Keratinocyte (primary cell): ENCODE measurements around the gene SNX3. TPM values are rescaled to one million over a fixed set of nuclear protein-coding genes. Genes with fewer than 3 reads are reported as not detected.

ENCODE experiments used
- DNase-seq: peaks from one replicate; pipeline ENCODE4 v3.0.0-alpha.2; 2011; ENCODE audit warnings: low read depth, missing footprints, low spot score
- FAIRE-seq: peaks from 2 replicates; lab custom pipeline; 2011; peaks lifted over from hg19 to GRCh38; lab: Jason Lieb, UNC
- H2AFZ ChIP-seq: 2 replicates; pipeline ENCODE4 v1.6.0; 2012; ENCODE audit warnings: low read length, control low read depth, inconsistent platforms; ENCODE audit not compliant: control insufficient read depth
- H3K27ac ChIP-seq: 2 replicates; pipeline ENCODE4 v1.5.1; 2011; ENCODE audit warnings: low read length; ENCODE audit not compliant: control insufficient read depth, insufficient read depth
- H3K27me3 ChIP-seq: 3 replicates; pipeline ENCODE4 v1.6.0; 2011; ENCODE audit warnings: low read length; ENCODE audit not compliant: control insufficient read depth, insufficient read depth; ENCODE audit errors: extremely low read depth
- H3K36me3 ChIP-seq, 2 experiments: 2 replicates in 1 of 2; 3 replicates in 1 of 2; pipeline ENCODE4 v1.5.1; 2011; ENCODE audit warnings: low read length in 2 of 2, mild to moderate bottlenecking in 1 of 2; ENCODE audit not compliant: control insufficient read depth in 2 of 2, insufficient read depth in 2 of 2; ENCODE audit errors: extremely low read depth in 1 of 2
- H3K4me1 ChIP-seq: 3 replicates; pipeline ENCODE4 v1.5.1; 2011; ENCODE audit warnings: low read length; ENCODE audit not compliant: control insufficient read depth, insufficient read depth; ENCODE audit errors: extremely low read depth
- H3K4me2 ChIP-seq: 3 replicates; pipeline ENCODE4 v1.6.0; 2011; ENCODE audit warnings: low read depth, low read length; ENCODE audit not compliant: control insufficient read depth, insufficient read depth; ENCODE audit errors: extremely low read depth
- H3K4me3 ChIP-seq, 3 experiments: fragments of 200-600 bp in 1 of 3; sonication (generic) in 1 of 3; 2 replicates in 2 of 3; 3 replicates in 1 of 3; pipeline ENCODE4 v1.5.1; 2011 to 2016; ENCODE audit warnings: low read length in 3 of 3, mild to moderate bottlenecking in 3 of 3, control low read depth in 2 of 3, inconsistent platforms in 1 of 3, low read depth in 1 of 3, mixed read lengths in 1 of 3, mixed run types in 1 of 3, moderate library complexity in 1 of 3; ENCODE audit not compliant: control insufficient read depth in 2 of 3, insufficient read depth in 2 of 3; ENCODE audit errors: extremely low read depth in 1 of 3
- H3K79me2 ChIP-seq: 2 replicates; pipeline ENCODE4 v1.6.0; 2012; ENCODE audit warnings: low read length; ENCODE audit not compliant: control insufficient read depth, insufficient read depth
- H3K9ac ChIP-seq: 3 replicates; pipeline ENCODE4 v1.6.0; 2011; ENCODE audit warnings: low read length; ENCODE audit not compliant: control insufficient read depth, insufficient read depth; ENCODE audit errors: extremely low read depth
- H3K9me1 ChIP-seq: 3 replicates; pipeline ENCODE4 v1.6.0; 2011; ENCODE audit warnings: low read length; ENCODE audit not compliant: control insufficient read depth, insufficient read depth; ENCODE audit errors: extremely low read depth
- H3K9me3 ChIP-seq: 2 replicates; pipeline ENCODE4 v1.5.1; 2012; ENCODE audit warnings: low read depth, low read length; ENCODE audit not compliant: control insufficient read depth
- H4K20me1 ChIP-seq: 3 replicates; pipeline ENCODE4 v1.6.0; 2011; ENCODE audit warnings: low read length; ENCODE audit not compliant: control insufficient read depth, insufficient read depth; ENCODE audit errors: extremely low read depth
- EZH2 ChIP-seq: IDR thresholded peaks from one replicate; pipeline ENCODE4 v1.6.1; 2012; ENCODE audit warnings: inconsistent platforms, mild to moderate bottlenecking, low read length, moderate library complexity
- dilution Hi-C: fragments of 300-500 bp; cut with MboI; formaldehyde crosslinking; loops from one replicate; pipeline ENCODE4 v1.7.0; 2020; ENCODE audit warnings: low sequenced_read_pairs; ENCODE audit not compliant: extremely low pct_ligation_motif_present
- polyA plus RNA-seq, 5 experiments: library from polyadenylated mRNA; depleted of rRNA in 3 of 5; stranded (reverse) in 3 of 5; stranded (forward) in 1 of 5; unstranded in 1 of 5; fragments of >200 nt; gene quantifications; 1 replicate in 1 of 5; 2 replicates in 3 of 5; 3 replicates in 1 of 5; pipeline versions ENCODE4 v1.2.1 to v1.2.3, GENCODE V29; 2011 to 2012; ENCODE audit warnings: missing spikeins in 2 of 5, low read depth in 1 of 5, low replicate concordance in 1 of 5
- TF ChIP-seq, protein P1 (sequence below), 3 experiments: IDR thresholded peaks in 1 of 3; conservative IDR thresholded peaks in 1 of 3; optimal IDR thresholded peaks in 1 of 3; 2 replicates in 2 of 3; 3 replicates in 1 of 3; pipeline versions ENCODE3 to v1.5.1; 2011; ENCODE audit warnings: low read length in 3 of 3, mild to moderate bottlenecking in 3 of 3, moderate library complexity in 2 of 3, control low read depth in 1 of 3, inconsistent platforms in 1 of 3; ENCODE audit not compliant: insufficient read depth in 2 of 3; ENCODE audit errors: extremely low read depth in 1 of 3

The SNX3 gene
- polyA plus RNA-seq, 1 donor (not counting 4 experiments of a cell fraction or from before 2014, with no cell fraction given) = 460 TPM

GRCh38 chr6:108242259-108242658 lies 18.6 kb downstream of the SNX3 start:
- TF ChIP-seq, protein P1, sequence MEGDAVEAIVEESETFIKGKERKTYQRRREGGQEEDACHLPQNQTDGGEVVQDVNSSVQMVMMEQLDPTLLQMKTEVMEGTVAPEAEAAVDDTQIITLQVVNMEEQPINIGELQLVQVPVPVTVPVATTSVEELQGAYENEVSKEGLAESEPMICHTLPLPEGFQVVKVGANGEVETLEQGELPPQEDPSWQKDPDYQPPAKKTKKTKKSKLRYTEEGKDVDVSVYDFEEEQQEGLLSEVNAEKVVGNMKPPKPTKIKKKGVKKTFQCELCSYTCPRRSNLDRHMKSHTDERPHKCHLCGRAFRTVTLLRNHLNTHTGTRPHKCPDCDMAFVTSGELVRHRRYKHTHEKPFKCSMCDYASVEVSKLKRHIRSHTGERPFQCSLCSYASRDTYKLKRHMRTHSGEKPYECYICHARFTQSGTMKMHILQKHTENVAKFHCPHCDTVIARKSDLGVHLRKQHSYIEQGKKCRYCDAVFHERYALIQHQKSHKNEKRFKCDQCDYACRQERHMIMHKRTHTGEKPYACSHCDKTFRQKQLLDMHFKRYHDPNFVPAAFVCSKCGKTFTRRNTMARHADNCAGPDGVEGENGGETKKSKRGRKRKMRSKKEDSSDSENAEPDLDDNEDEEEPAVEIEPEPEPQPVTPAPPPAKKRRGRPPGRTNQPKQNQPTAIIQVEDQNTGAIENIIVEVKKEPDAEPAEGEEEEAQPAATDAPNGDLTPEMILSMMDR (optimal IDR thresholded peaks at IDR 0.05 in 1 of 3, IDR thresholded peaks at IDR 0.05 in 1 of 3, conservative IDR thresholded peaks at IDR 0.05 in 1 of 3; ENCODE audit: extremely low read depth in 1 of 3, insufficient read depth in 2 of 3, low read length in 3 of 3) = no peak
- TF ChIP-seq EZH2 = no peak
- peaks cover 63% of the 10 kb centered on the region for H3K79me2 ChIP-seq
- dilution Hi-C loops = no loop called here
- peaks cover 3% of the 10 kb centered on the region for H3K9me3 ChIP-seq
- H3K27ac ChIP-seq = no peak overlapping the region
- DNase-seq (no peak), FAIRE-seq (no peak)
- no peak overlapping the region for H3K4me3 ChIP-seq
- no peak overlapping the region for H3K9ac ChIP-seq
- no peak overlapping the region for H3K4me2 ChIP-seq
- H3K4me1 ChIP-seq = no peaks in the 10 kb centered on the region
- H3K36me3 ChIP-seq = peaks cover 3 to 5% of the 10 kb centered on the region in 2 experiments
- H3K9me1 ChIP-seq = no peaks in the 10 kb centered on the region
- H2AFZ ChIP-seq = no peak overlapping the region
- no peaks in the 10 kb centered on the region for H4K20me1 ChIP-seq
- H3K27me3 ChIP-seq = no peaks in the 10 kb centered on the region

DNA sequence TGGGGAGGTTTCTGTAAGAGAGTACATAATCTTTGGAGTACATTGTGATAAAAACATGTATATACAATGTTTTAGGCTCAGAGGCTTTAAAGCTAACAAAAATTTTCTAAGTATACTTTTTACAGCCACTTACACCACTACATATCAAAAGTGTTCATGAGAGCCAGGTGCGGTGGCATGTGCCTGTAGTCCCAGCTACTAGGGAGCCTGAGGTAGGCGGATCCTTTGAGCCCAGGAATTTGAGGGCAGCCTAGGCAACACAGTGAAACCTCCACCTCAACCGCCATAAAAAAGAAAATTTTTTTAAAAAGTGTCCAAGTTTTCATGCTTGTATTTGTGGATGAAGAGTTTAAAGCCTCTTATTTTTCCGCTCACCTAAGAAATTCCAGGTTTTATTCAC lies 22.5 kb downstream of the SNX3 start:
- DNase-seq = no peak
- peaks cover 55% of the 10 kb centered on the region for H3K79me2 ChIP-seq
- no peaks in the 10 kb centered on the region for H3K4me1 ChIP-seq
- no peak overlapping the region for H2AFZ ChIP-seq
- dilution Hi-C loops = no loop called here
- no peak overlapping the region for H3K4me3 ChIP-seq
- H3K36me3 ChIP-seq = peaks cover 3 to 4% of the 10 kb centered on the region in 2 experiments
- FAIRE-seq = no peak
- peaks cover 3% of the 10 kb centered on the region for H3K9me3 ChIP-seq
- no peak overlapping the region for H3K27ac ChIP-seq
- TF ChIP-seq EZH2 = no peak
- TF ChIP-seq, protein P1 (optimal IDR thresholded peaks at IDR 0.05 in 1 of 3, IDR thresholded peaks at IDR 0.05 in 1 of 3, conservative IDR thresholded peaks at IDR 0.05 in 1 of 3; ENCODE audit: extremely low read depth in 1 of 3, insufficient read depth in 2 of 3, low read length in 3 of 3) = no peak
- H3K9me1 ChIP-seq = no peaks in the 10 kb centered on the region
- no peak overlapping the region for H3K4me2 ChIP-seq
- no peak overlapping the region for H3K9ac ChIP-seq
- no peaks in the 10 kb centered on the region for H3K27me3 ChIP-seq
- H4K20me1 ChIP-seq = no peaks in the 10 kb centered on the region
